Measurements from ENCODE around the gene PDHX.

GRCh38 chr11:34977089-34977912 is 60.9 kb downstream of the PDHX start:
- TF ChIP-seq EZH2 (IDR thresholded peaks at IDR 0.05) (no peak), POLR2AphosphoS5 (IDR thresholded peaks at IDR 0.05; ENCODE audit: borderline replicate concordance, low read depth, low read length) (no peak)

Measured in SK-N-MC (cell line).